ENCODE data around the gene SPACA9. TPM values are rescaled to one million over a fixed set of nuclear protein-coding genes. Genes with fewer than 3 reads are reported as not detected.
A peak's percentile ranks its signal among the peaks of the same experiment; 100 is the strongest.

The SPACA9 gene
- total RNA-seq (2022) = 2.2 and 2.5 TPM in 2 replicates
- Bru-seq, nascent RNA = percentile 30 among the genes with signal in this experiment
- BruChase-seq, experiment 1, labeled RNA remaining after a 6-hour chase = percentile 33 among the genes with signal in this experiment
- BruChase-seq, experiment 2, labeled RNA remaining after a 2-hour chase = percentile 25 among the genes with signal in this experiment
- long read RNA-seq, partial matches to known transcripts = 2 of 3 reads
- long read RNA-seq, other reads (novel, unspliced or antisense) = 0 of 3 reads

DNA sequence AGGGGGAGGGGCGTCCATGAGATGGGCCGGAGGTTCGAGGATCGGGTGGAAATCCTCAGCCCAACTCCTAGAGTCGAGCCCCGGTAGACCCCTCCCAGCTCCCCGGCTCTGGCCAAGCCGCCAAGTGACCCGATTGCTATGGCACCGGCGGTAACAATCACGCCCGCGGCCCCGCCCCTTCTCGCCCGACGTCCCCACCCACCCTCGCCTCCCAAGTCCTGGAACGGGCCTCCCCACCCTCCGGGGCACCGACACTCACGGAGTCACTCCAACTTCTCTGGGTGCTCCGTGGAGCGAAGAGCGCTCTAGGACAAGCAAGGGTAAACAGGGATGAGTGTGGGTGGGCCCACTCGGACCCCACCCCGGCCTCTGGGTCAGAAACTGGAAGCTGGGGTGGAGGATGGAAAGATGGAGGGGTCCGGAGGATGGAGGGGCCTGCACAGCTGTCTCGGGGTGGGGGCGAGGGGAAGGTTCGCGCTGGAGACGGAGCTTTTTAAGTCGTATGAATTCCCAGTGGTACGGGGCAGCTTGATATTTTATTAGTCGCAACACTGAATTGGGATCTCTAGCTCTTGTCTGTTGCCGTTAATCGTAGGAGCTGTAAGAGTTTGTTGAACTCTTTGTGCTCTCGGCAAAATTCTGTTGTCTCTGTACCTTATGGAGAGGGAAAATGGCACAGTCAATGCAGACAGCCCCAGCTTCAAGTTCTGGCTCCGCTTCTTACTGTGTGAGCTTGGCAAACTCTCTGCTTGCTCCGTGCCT is at the start of gene SPACA9:
Gene SPACA9, plus strand, starts transcription at position 204 of the 762 bp plus-strand sequence. CDS start 5,050 bp downstream, outside the sequence.
- H3K36me3 Mint-ChIP-seq (ENCODE audit: insufficient read depth, unreplicated experiment) = peaks cover 24% of the 10 kb centered on the region
- no peaks in the 10 kb centered on the region for H3K27me3 Mint-ChIP-seq (ENCODE audit: unreplicated experiment)
- H3K9me3 Mint-ChIP-seq (ENCODE audit: low read depth, unreplicated experiment) = no peaks in the 10 kb centered on the region
- CTCF ChIA-PET = no interaction called here
- peak; percentile 57 for DNase-seq
- BruUV-seq (replicated peaks) = no TSS peak
- H3K4me3 Mint-ChIP-seq (ENCODE audit: low read depth, unreplicated experiment) = peak within 1 kb of the TSS; percentile 66
- no peaks in the 10 kb centered on the region for H3K4me1 Mint-ChIP-seq (ENCODE audit: low read depth, unreplicated experiment)
- intact Hi-C loops (cut with micrococcal nuclease; ENCODE audit: unreplicated experiment) = no loop called here
- no peak within 1 kb of the TSS for H3K27ac Mint-ChIP-seq (ENCODE audit: unreplicated experiment)
- TF ChIP-seq, protein P1, sequence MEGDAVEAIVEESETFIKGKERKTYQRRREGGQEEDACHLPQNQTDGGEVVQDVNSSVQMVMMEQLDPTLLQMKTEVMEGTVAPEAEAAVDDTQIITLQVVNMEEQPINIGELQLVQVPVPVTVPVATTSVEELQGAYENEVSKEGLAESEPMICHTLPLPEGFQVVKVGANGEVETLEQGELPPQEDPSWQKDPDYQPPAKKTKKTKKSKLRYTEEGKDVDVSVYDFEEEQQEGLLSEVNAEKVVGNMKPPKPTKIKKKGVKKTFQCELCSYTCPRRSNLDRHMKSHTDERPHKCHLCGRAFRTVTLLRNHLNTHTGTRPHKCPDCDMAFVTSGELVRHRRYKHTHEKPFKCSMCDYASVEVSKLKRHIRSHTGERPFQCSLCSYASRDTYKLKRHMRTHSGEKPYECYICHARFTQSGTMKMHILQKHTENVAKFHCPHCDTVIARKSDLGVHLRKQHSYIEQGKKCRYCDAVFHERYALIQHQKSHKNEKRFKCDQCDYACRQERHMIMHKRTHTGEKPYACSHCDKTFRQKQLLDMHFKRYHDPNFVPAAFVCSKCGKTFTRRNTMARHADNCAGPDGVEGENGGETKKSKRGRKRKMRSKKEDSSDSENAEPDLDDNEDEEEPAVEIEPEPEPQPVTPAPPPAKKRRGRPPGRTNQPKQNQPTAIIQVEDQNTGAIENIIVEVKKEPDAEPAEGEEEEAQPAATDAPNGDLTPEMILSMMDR (IDR thresholded peaks at IDR 0.05; ENCODE audit: unreplicated experiment) = no peak

DNA sequence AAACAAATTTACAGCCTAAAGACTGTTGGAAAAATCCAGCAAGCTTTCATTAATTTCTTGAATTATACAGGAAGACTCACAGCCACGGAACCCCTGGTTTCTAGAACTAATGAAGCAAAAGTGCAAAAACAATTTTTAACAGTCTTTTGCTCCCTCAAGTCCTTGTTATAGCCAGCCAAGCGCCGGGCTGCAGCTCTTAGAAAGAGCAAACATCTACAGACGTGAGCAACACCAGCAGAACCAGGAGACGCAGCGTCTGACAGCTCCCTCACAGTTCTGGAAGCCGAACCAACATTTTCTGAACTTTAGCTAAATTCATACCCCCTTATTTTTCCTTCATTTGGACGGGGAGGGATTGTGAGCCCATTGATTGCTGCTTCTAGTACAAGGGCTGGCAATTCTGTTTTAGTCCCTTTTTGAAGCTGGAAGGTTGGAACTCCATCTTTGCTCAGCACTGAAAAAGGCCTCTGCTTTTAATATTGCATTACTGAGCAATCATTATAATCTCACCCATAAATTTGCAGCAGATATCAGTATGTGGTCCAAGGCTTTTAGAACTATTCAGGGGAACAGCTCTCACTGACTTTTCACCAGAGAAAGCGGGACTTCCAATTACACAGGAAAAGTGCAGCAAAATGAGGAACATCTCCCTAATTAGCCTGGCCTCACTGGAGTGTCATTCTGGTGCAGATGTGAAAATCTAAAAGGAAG is 46.4 kb upstream of the SPACA9 start:
- Mint-ChIP-seq H3K4me1 (ENCODE audit: low read depth, unreplicated experiment) (no peaks in the 10 kb centered on the region), H3K9me3 (ENCODE audit: low read depth, unreplicated experiment) (no peaks in the 10 kb centered on the region), H3K36me3 (ENCODE audit: insufficient read depth, unreplicated experiment) (no peaks in the 10 kb centered on the region), H3K27me3 (ENCODE audit: unreplicated experiment) (no peaks in the 10 kb centered on the region), H3K27ac (ENCODE audit: unreplicated experiment) (no peak overlapping the region), H3K4me3 (ENCODE audit: low read depth, unreplicated experiment) (no peak overlapping the region)
- CTCF ChIA-PET = no interaction called here
- no peak for DNase-seq
- intact Hi-C loops (cut with micrococcal nuclease; ENCODE audit: unreplicated experiment) = no loop called here
- TF ChIP-seq, protein P1 (IDR thresholded peaks at IDR 0.05; ENCODE audit: unreplicated experiment) = no peak
- no TSS peak for BruUV-seq (replicated peaks)

DNA sequence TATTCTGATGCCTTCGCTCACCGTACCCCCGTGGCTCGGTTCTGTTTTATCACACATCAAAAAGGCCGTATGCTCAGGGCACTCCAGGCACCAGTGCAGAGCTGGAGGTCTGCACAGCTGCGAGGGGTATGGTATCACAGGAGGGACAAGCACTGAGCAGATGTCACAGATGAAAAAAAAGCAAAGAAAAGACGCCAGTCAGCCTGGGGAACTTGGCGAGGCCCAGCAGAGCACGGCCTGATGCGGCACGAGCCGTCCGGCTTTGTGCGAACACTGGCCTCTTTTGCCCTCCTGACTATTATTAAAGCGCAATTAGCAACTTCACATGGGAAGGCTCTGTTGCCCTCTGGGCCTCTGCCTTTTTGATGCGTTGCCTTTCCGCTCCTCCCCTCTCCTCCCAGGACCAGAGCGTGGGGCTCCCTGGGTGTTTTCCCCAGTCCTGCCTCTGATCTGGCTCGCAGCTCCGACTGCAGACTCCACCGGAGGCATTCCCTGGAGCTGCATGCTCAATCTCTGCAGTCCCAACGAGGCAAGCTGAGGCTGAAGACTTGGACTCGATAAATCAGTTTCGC is 45.1 kb upstream of the SPACA9 start:
- H3K27ac Mint-ChIP-seq (ENCODE audit: unreplicated experiment) = no peak overlapping the region
- H3K9me3 Mint-ChIP-seq (ENCODE audit: low read depth, unreplicated experiment) = no peaks in the 10 kb centered on the region
- intact Hi-C loops (cut with micrococcal nuclease; ENCODE audit: unreplicated experiment) = no loop called here
- CTCF ChIA-PET = no interaction called here
- H3K27me3 Mint-ChIP-seq (ENCODE audit: unreplicated experiment) = no peaks in the 10 kb centered on the region
- TF ChIP-seq, protein P1 (IDR thresholded peaks at IDR 0.05; ENCODE audit: unreplicated experiment) = no peak
- DNase-seq = no peak
- no peak overlapping the region for H3K4me3 Mint-ChIP-seq (ENCODE audit: low read depth, unreplicated experiment)
- H3K4me1 Mint-ChIP-seq (ENCODE audit: low read depth, unreplicated experiment) = no peaks in the 10 kb centered on the region
- H3K36me3 Mint-ChIP-seq (ENCODE audit: insufficient read depth, unreplicated experiment) = no peaks in the 10 kb centered on the region
- no TSS peak for BruUV-seq (replicated peaks)

DNA sequence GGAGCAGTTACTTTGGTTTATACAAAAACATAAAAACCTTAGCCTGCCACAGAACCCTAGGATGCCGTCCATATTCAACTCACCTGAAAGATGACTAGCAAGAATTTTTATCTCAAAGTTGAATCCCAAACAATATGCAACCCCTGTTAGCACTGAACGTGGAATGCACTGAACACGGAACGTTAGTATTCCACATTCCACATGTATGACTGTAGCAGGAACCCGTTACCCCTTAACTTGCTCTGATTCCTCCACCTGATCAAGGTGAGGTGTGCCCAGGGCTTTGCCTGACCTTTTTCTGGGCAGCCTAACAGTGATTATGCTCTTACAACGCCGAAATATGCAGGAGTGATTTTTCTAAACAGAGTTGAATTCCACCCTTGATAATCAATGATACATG is 44.4 kb upstream of the SPACA9 start:
- H3K4me3 Mint-ChIP-seq (ENCODE audit: low read depth, unreplicated experiment) = no peak overlapping the region
- no peaks in the 10 kb centered on the region for H3K27me3 Mint-ChIP-seq (ENCODE audit: unreplicated experiment)
- DNase-seq = no peak
- no TSS peak for BruUV-seq (replicated peaks)
- CTCF ChIA-PET = no interaction called here
- no peaks in the 10 kb centered on the region for H3K36me3 Mint-ChIP-seq (ENCODE audit: insufficient read depth, unreplicated experiment)
- no peaks in the 10 kb centered on the region for H3K9me3 Mint-ChIP-seq (ENCODE audit: low read depth, unreplicated experiment)
- intact Hi-C loops (cut with micrococcal nuclease; ENCODE audit: unreplicated experiment) = no loop called here
- H3K4me1 Mint-ChIP-seq (ENCODE audit: low read depth, unreplicated experiment) = peaks cover 5% of the 10 kb centered on the region
- TF ChIP-seq, protein P1 (IDR thresholded peaks at IDR 0.05; ENCODE audit: unreplicated experiment) = no peak
- H3K27ac Mint-ChIP-seq (ENCODE audit: unreplicated experiment) = no peak overlapping the region

Measured in Calu3 (cell line).